OCI-LY1 (cell line): ENCODE measurements around the gene MACIR.

Experiments
- H2AFZ ChIP-seq: fragments of 200-600 bp; sonication (generic), shearing (Covaris generic); 2 replicates; pipeline ENCODE4 v1.6.0; 2014; ENCODE audit warnings: antibody characterized with exemption, mild to moderate bottlenecking, low read length
- H3F3A ChIP-seq: fragments of 200-600 bp; sonication (generic), shearing (Covaris generic); 2 replicates; pipeline ENCODE4 v1.6.0; 2014; ENCODE audit warnings: mild to moderate bottlenecking, antibody characterized with exemption, low read length, moderate library complexity; ENCODE audit not compliant: insufficient read depth
- H3K27ac ChIP-seq: fragments of 200-600 bp; sonication (generic); 2 replicates; pipeline ENCODE4 v1.5.1; 2014; ENCODE audit warnings: low read length, mixed run types, mild to moderate bottlenecking, low read depth; ENCODE audit not compliant: poor library complexity, severe bottlenecking
- H3K27me3 ChIP-seq: fragments of 200-600 bp; sonication (generic); 2 replicates; pipeline ENCODE4 v1.6.0; 2014; ENCODE audit warnings: antibody characterized with exemption, mild to moderate bottlenecking, low read length, moderate library complexity; ENCODE audit not compliant: insufficient read depth
- H3K36me3 ChIP-seq: fragments of 200-600 bp; sonication (generic); 2 replicates; pipeline ENCODE4 v1.6.1; 2014; ENCODE audit warnings: mild to moderate bottlenecking, antibody characterized with exemption, low read length, moderate library complexity, mixed read lengths; ENCODE audit not compliant: insufficient read depth
- H3K4me1 ChIP-seq: fragments of 200-600 bp; sonication (generic); 2 replicates; pipeline ENCODE4 v1.5.1; 2014; ENCODE audit warnings: mild to moderate bottlenecking, low read length, moderate library complexity; ENCODE audit not compliant: insufficient read depth, severe bottlenecking
- H3K4me2 ChIP-seq: fragments of 200-600 bp; sonication (generic), shearing (Covaris generic); 2 replicates; pipeline ENCODE4 v1.6.1; 2014; ENCODE audit warnings: low read length
- H3K4me3 ChIP-seq: fragments of 200-600 bp; sonication (generic); 2 replicates; pipeline ENCODE4 v1.5.1; 2014; ENCODE audit warnings: low read length, low read depth, mild to moderate bottlenecking, mixed read lengths; ENCODE audit not compliant: poor library complexity, severe bottlenecking
- H3K79me2 ChIP-seq: fragments of 200-600 bp; shearing (Covaris generic); 2 replicates; pipeline ENCODE4 v1.6.1; 2016; ENCODE audit warnings: mixed run types, low read length, mixed read lengths; ENCODE audit not compliant: insufficient read depth
- H3K9ac ChIP-seq: fragments of 200-600 bp; sonication (generic), shearing (Covaris generic); 2 replicates; pipeline ENCODE4 v1.6.1; 2014; ENCODE audit warnings: mild to moderate bottlenecking, low read length, mixed read lengths
- H3K9me2 ChIP-seq: fragments of 200-600 bp; sonication (generic), shearing (Covaris generic); 2 replicates; pipeline ENCODE4 v1.6.1; 2014; ENCODE audit warnings: low read depth, mild to moderate bottlenecking, low read length, mixed read lengths
- H3K9me3 ChIP-seq: fragments of 200-600 bp; shearing (Covaris generic); 2 replicates; pipeline ENCODE4 v1.6.1; 2014; ENCODE audit warnings: low read length, mixed read lengths
- H4K20me1 ChIP-seq: fragments of 200-600 bp; sonication (generic), shearing (Covaris generic); 2 replicates; pipeline ENCODE4 v1.6.0; 2016; ENCODE audit warnings: mild to moderate bottlenecking, low read length; ENCODE audit not compliant: insufficient read depth
- EZH2 ChIP-seq: fragments of 200-600 bp; sonication (generic), shearing (Covaris generic); IDR thresholded peaks from 2 replicates; pipeline ENCODE4 v1.8.0; 2017; ENCODE audit warnings: borderline replicate concordance, mixed run types, mild to moderate bottlenecking, antibody characterized with exemption, low read length, moderate library complexity, mixed read lengths
- TF ChIP-seq, protein P1 (sequence below): fragments of 200-600 bp; sonication (generic), shearing (Covaris generic); IDR thresholded peaks from 2 replicates; pipeline ENCODE4 v1.5.1; 2017; ENCODE audit warnings: mild to moderate bottlenecking, antibody characterized with exemption, low read length, moderate library complexity, mixed read lengths

Gene MACIR

DNA sequence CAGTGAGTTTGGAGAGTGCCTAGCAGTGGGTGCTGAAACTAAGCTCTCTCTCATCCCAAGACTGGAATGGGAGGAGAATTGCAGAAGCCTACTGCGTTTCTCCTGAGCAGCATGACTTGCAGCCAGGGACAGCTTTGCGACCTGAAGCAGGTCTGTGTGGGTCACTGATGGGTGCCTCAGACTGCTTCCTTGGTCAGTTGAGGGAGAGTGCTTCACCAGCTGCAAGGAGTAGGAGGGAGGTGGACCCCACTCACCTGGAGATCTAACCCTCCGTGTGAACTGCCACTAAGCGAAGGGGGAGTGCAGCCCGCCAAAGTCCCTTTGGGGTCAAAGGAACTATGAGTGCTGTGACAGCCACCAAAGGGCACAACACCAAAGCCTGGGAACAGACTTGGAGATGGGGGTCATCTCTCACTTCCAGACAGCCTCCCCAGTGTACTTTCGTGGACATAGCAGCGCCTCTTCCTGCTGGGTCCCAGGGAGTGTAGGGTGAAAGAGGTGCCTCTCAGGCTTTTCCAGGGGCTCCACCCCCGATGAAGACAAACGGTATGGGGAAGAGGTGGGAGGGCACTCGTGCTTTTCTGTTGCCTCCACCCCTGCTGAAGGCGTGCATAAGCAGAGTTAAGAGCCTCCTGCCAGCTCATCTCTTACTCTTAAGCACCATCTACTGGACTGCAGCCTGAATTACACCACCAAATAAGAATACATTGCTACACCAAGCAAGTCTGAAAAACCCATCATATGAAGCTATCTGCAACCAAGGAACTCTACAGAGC is 34.3 kb upstream of the MACIR start:
- Histone ChIP-seq H3K9me2 (no peaks in the 10 kb centered on the region), H3K79me2 (no peaks in the 10 kb centered on the region), H4K20me1 (no peaks in the 10 kb centered on the region), H3K4me1 (peaks cover 9% of the 10 kb centered on the region), H3K36me3 (no peaks in the 10 kb centered on the region), H3K9me3 (no peaks in the 10 kb centered on the region), H3K27me3 (no peaks in the 10 kb centered on the region), H2AFZ (no peak overlapping the region), H3K4me3 (no peak overlapping the region), H3K4me2 (peak overlapping the region; percentile 31; the same call in 1 of the 2 replicates), H3K27ac (no peak overlapping the region), H3F3A (no peaks in the 10 kb centered on the region), H3K9ac (no peak overlapping the region)
- TF ChIP-seq, protein P1, sequence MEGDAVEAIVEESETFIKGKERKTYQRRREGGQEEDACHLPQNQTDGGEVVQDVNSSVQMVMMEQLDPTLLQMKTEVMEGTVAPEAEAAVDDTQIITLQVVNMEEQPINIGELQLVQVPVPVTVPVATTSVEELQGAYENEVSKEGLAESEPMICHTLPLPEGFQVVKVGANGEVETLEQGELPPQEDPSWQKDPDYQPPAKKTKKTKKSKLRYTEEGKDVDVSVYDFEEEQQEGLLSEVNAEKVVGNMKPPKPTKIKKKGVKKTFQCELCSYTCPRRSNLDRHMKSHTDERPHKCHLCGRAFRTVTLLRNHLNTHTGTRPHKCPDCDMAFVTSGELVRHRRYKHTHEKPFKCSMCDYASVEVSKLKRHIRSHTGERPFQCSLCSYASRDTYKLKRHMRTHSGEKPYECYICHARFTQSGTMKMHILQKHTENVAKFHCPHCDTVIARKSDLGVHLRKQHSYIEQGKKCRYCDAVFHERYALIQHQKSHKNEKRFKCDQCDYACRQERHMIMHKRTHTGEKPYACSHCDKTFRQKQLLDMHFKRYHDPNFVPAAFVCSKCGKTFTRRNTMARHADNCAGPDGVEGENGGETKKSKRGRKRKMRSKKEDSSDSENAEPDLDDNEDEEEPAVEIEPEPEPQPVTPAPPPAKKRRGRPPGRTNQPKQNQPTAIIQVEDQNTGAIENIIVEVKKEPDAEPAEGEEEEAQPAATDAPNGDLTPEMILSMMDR, result peak; percentile 72
- no peak for TF ChIP-seq EZH2

DNA sequence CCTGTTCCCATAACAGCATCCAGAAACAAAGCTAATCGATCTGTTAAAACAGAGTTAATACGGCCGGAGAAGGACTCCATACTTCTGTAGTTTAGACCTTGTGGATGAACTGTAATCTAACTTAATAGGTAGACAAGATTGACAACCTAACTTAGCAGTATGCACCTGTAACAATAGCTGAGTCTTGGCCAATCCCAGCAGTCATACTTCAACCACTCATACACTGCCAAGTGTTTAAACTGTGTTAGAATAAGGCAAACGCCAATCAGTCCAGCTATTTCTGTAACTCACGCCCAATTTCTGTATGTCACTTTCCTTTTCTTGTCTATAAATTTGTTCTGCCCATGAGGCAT is 33.7 kb upstream of the MACIR start:
- Histone ChIP-seq H3K27ac (no peak overlapping the region), H3K9me2 (no peaks in the 10 kb centered on the region), H3K4me2 (peak overlapping the region; percentile 31; the same call in 1 of the 2 replicates), H3K4me1 (peaks cover 9% of the 10 kb centered on the region), H3K79me2 (no peaks in the 10 kb centered on the region), H3K36me3 (no peaks in the 10 kb centered on the region), H3K9me3 (no peaks in the 10 kb centered on the region), H3K9ac (no peak overlapping the region), H3F3A (no peaks in the 10 kb centered on the region), H4K20me1 (no peaks in the 10 kb centered on the region), H3K27me3 (no peaks in the 10 kb centered on the region), H3K4me3 (no peak overlapping the region), H2AFZ (no peak overlapping the region)
- TF ChIP-seq, protein P1, result no peak; the same call in 1 of the 2 replicates
- no peak for TF ChIP-seq EZH2

DNA sequence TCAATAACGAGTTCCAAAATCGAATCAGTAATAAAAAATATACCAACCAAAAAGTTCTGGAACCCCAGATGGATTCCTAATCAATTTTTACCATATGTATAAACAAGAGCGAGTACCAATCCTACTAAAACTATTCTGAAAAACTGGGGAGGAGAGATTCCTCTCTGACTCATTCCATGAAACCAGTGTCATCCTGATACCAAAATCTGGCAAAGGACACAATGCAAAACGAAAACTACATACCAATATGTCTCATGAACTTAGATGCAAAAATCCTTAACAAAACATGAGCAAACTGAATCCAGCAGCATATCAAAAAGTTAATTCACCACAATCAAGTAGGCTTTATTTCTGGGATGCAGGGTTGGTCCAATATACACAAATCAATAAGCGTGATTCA is 30.5 kb upstream of the MACIR start:
- Histone ChIP-seq H3K4me2 (no peak overlapping the region), H3K4me1 (peaks cover 9% of the 10 kb centered on the region), H3K36me3 (no peaks in the 10 kb centered on the region), H3K9ac (no peak overlapping the region), H3K27ac (no peak overlapping the region), H3K4me3 (no peak overlapping the region), H4K20me1 (no peaks in the 10 kb centered on the region), H3K79me2 (no peaks in the 10 kb centered on the region), H3K9me2 (no peaks in the 10 kb centered on the region), H3K27me3 (no peaks in the 10 kb centered on the region), H3K9me3 (no peaks in the 10 kb centered on the region), H2AFZ (no peak overlapping the region), H3F3A (no peaks in the 10 kb centered on the region)
- TF ChIP-seq, protein P1, result no peak
- TF ChIP-seq EZH2, result no peak
